CD4-positive, alpha-beta T cell treated with Interleukin-15 for 1 hour (primary cell): Measurements from ENCODE around the gene SEMA4G.
"Not testable (repeated sequence)": the region's sequence is repeated elsewhere in the genome, so short reads cannot be mapped to it uniquely, and the experiment has no call there.

Source experiments
- DNase-seq: peaks from one replicate; pipeline ENCODE4 v3.0.0-alpha.2; 2020

SEMA4G gene

DNA sequence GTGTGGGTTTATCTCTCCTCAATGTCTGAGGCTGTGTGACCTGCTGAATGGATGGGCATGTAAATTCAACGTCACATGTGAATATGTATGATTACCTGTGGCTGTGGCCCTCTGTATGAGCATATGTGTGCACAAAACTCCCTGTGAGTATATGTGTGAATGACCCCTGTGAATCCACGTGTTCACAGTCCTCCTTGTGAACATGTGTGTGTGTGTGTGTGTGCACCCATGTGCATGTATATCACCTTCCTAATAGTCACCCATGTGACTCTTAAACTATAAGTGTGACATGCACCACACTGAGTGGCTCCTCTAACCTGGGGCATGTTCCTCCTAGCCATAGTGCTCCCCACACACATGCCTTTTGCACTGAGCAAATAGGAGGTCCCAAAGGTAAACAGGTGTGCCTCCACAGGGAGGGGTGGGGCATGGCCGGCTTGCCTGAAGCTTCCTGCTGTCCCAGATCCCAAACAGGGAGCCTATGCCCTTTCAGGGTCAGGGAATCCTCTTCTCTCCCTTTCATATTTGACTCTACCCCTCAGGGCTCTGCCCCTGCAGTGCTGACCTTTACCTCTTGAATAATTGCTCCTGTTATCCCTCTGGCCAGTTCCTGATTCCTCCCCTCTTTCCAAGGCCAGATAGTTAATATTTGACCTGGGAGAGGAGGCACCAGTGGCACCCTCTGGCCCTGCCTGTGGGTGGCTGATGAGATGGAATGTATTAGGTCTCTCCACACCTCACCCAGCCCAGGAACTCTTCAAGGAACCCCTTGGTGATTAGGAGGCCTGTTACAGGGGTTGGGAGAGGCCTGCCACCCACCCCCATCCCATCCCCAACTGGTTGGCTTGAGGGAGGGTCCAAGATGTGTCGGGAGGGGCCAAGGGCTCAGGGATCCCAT, 1.9 kb downstream of the SEMA4G start:
- no peak for DNase-seq

DNA sequence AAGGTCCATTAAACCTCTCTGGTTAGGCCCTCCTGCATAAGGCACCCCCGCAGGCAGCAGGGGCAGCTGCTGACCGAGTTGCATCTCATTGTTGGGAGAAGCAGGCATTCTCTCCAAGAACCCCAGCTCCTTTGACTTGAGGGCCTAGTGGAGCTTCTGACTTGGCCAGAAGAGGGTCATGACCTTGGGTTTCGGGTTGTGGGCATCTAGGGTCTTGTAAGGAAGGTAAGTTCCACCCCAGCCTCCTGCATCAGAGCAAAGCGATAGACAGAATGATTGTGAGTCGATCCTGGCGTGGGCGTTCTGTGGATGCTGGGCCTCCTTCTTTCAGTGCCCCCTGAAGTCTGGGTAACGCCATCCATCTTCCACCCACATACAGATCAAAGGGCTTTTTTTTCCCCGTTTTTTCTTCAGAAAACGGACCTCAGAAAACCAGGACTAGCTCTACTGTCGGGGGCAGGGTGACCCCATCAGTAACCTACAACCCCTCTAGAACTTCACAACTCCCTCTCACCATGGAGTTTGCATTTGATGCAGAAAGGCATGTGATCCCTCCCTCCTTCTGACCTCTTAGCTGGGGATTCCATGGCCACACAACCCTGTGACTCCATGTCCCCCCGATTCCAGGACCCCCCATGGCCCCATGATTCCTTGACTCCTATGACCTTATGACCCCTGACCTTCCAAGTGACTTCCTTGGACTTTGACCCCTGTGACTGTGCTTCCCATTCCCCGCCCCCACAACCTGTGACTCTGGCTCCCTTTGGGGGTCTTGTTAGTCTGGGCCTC, 3.0 kb downstream of the SEMA4G start:
- no peak for DNase-seq

DNA sequence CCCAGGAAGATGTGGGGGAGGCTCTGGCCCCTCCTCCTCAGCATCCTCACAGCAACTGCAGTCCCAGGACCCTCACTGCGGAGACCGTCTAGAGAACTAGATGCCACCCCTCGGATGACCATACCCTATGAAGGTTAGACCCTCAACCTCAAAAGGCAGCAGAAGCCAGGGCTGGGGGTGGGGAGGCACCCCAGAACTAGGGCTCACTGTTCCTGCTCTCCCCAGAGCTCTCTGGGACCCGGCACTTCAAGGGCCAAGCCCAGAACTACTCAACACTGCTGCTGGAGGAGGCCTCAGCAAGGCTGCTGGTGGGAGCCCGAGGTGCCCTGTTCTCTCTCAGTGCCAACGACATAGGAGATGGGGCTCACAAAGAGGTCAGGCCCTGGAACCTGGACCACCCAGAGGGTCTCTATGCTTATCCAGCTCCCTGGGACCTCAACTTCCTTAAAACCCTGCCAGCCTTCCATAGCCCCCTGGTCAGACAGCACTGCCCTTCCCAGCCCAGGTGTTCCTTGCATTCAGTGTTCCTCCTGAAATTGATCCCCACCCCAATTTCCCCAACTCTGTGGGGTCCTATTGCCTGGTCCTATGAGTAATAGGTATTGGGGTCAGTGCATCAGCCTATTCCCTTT, 3.7 kb downstream of the SEMA4G start:
- DNase-seq, result no peak

DNA sequence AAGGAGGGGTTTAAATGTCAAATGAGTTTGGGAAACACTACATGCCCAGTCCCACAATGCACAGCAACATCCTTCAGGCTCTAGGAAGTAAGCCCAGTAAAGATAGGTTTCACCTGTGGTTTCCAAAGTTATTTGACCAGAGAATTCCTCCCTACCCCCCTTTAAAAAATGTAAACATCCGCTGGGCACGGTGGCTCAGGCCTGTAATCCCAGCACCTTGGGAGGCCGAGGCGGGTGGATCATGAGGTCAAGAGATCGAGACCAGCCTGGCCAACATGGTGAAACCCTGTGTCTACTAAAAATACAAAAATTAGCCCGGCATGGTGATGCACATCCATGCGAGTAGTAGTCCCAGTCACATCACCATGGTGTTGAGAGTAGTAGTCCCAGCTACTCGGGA, 6.1 kb downstream of the SEMA4G start:
- not testable (repeated sequence) for DNase-seq

DNA sequence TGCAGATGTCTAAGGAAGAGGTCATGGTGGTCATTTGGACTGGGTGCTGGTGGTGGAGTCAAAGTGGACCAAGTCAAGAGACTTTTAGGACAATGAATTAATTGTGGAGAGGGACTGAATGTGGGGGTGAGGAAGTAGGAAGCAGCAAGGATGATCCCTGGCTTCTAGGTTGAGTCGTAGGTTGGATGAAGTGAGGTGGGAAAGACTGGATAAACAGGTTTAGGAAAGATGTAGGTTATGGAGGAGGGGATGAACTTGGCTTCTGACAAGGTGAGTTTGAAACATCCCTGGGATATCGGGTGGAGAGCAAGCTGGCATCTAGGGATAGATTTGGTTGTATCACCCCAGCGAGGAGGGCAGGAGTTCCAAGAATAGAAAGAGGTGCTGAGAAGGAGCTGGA, 7.6 kb downstream of the SEMA4G start:
- DNase-seq, result no peak

DNA sequence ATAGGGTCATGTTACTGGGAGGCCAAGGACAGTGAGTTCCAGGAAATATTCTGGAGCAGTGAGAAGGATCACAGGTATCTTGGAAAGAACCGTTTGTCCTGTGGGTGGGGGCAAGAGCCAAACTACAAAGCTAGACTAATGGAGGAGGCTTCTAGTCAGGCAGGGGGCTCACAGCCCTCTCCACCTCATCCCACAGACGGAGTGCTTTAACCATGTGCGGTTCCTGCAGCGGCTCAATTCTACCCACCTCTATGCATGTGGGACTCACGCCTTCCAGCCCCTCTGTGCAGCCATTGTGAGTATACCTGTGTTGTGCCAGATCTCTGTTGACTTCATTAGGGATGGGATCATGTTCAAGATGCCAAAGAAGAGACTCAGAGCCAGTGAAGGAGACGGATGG, 8.1 kb downstream of the SEMA4G start:
- no peak for DNase-seq

DNA sequence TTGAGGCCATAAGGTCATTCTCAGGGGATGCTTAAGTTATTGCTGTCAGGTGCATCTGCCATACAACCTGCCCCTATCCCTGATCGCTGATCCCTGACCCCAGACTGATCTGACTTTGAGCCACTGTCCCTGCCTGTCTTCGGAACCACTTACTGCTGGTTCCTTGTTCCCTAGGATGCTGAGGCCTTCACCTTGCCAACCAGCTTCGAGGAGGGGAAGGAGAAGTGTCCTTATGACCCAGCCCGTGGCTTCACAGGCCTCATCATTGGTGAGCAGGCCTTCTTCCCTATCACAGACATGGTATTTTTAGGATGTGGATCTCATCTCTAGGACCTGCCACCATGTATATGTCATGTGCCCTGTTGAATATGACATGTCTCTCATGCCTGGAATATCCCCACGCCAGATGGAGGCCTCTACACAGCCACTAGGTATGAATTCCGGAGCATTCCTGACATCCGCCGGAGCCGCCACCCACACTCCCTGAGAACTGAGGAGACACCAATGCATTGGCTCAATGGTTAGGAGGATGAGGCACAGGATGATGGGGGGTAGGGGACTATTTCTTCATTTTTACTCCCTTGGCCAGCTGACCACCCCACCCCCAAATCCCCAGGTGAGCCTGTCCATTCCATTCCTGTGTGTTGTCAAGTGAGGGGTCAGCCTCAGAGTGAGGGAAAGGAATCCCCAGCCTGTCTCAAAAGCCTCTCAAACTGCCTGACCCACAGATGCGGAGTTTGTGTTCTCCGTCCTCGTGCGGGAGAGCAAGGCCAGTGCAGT, 9.0 kb downstream of the SEMA4G start:
- DNase-seq, result no peak

DNA sequence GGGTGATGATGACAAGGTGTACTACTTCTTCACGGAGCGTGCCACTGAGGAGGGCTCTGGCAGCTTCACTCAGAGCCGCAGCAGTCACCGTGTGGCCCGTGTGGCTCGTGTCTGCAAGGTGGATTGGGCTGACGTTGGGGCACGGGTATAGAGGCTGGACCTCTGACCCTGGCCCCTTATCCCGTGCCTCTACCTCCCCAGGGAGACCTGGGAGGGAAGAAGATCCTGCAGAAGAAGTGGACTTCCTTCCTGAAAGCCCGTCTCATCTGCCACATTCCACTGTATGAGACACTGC, 9.5 kb downstream of the SEMA4G start:
- DNase-seq, result no peak

DNA sequence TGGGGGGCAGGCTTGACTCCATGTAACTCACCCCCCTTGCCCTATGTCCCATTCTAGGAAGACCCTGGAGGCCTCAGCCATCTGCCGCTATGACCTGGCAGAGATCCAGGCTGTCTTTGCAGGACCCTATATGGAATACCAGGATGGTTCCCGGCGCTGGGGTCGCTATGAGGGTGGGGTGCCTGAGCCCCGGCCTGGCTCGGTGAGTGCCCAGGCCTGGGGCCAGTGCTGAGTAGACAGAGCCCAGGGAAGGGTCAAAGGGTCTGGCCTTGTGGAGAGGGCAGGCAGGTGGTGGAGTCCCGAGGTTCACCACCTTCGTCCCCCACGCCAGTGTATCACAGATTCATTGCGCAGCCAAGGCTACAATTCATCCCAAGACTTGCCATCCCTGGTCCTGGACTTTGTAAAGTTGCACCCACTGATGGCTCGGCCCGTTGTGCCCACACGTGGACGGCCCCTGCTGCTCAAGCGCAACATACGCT, 10.5 kb downstream of the SEMA4G start:
- no peak for DNase-seq

DNA sequence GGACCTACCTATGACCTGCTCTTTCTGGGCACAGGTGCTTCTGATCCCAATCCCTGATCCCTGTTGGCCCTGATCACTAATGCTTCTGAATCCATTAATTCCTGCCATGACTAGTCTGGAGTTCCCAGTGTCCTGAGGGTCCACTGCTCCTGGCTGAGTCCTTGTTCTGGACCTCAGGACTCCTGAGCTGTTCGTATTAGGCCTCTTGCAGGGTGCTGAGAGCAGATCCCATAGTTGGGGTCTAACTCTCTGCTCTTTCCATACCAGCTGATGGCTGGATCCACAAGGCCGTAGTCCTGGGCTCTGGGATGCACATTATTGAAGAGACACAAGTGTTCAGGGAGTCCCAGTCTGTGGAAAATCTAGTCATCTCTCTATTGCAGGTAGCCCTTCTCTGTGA, 11.0 kb downstream of the SEMA4G start:
- DNase-seq, result no peak

DNA sequence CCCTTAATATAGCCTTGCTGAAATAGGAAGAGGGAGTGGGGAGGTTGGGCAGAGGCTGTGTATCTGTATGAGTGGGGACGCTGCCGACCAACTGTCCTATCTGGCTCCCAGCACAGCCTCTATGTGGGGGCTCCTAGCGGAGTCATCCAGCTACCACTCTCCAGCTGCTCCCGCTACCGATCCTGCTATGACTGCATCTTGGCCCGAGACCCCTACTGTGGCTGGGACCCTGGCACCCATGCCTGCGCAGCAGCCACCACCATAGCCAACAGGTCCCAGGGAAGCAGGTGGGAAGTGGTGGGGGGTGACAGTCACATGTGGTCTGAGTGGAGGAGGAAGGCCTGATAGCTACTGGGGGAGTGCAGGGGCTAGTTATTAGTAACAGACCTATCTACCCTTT, 11.4 kb downstream of the SEMA4G start:
- no peak for DNase-seq

DNA sequence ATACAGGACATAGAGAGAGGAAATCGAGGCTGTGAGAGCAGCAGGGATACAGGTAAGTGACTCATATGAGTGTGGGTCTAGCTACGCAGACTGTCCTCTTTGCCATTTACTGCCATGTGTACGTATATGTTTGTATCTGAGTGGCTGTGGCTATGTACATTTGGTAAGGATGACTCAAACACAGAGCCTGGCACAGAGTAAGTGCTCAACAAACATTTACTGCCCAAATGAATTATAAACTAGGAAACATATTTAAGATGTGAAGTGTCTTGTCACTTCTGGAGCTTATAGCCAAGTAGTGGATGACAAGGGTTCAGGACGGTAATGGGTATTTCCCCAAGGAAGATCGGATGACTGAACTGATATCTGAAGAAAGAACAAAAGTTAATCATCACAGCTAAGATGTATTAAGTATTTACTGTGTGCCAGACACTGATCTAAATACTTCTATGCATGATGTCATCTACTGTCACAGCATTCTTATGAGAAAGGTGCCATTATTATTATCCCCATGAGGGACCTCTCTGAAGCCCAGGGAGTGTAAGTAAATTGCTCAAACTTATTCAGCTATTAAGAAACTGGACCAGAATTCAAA, 12.0 kb downstream of the SEMA4G start:
- no peak for DNase-seq

DNA sequence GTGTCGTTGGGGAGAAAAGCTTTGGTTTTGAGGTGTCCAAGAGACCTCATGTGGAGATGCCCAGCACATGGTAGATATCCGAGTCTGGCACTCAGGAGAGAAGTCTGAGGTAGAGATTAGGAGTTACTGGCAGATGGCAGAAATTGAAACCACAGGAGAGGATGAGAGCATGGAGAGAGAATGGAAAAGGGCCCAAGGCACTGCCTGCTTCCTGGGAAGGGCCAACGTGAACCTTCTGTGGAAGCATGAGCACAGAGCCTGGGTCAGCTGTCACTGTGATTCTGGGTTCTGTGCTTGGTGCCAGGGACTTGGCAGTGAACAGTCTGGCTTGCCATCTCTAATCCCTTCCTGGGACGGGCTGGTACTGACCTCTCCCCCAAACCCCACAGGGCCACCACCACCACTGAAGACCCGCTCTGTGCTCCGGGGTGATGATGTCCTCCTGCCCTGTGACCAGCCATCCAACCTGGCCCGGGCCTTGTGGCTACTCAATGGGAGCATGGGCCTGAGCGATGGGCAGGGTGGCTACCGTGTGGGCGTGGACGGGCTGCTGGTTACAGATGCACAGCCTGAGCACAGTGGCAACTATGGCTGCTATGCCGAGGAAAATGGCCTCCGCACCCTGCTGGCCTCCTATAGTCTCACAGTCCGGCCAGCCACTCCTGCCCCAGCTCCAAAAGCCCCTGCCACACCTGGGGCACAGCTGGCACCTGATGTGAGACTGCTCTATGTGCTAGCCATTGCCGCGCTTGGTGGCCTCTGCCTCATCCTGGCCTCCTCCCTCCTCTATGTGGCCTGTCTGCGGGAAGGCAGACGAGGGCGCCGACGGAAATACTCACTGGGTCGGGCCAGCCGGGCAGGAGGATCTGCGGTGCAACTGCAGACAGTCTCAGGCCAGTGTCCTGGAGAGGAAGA, 13.9 kb downstream of the SEMA4G start:
- DNase-seq, result no peak

DNA sequence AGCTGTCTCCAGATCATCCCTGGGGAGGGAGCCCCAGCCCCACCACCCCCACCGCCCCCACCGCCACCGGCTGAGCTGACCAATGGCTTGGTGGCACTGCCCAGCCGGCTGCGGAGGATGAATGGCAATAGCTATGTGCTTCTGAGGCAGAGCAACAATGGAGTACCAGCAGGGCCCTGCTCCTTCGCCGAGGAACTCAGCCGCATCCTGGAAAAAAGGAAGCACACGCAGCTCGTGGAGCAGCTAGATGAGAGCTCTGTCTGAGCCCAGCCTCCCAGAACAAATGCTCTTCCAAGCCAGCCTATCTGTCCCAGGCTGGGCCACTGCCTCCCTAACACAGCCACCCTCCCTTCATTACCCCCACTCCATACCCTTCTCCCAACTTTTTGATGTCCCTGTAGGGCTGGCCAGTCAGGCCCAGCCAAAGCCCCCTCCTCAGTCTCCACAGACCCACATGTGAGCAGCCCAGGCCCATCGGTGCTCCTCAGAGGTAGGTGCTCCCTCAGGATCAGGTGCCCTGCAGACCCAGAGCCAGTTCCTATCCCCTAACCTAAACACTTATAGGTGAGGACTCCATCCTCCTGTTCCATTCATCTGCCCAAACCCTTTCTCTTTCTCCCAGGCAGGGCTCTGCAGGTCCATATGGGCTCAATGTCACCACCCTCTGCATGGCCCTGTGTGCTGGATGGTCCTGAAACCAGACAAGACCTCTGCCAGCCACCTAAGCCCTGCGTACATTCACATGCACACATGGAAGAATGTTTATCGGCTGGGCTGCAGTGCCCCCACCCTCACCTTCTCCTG, 14.8 kb downstream of the SEMA4G start:
- no peak for DNase-seq

DNA sequence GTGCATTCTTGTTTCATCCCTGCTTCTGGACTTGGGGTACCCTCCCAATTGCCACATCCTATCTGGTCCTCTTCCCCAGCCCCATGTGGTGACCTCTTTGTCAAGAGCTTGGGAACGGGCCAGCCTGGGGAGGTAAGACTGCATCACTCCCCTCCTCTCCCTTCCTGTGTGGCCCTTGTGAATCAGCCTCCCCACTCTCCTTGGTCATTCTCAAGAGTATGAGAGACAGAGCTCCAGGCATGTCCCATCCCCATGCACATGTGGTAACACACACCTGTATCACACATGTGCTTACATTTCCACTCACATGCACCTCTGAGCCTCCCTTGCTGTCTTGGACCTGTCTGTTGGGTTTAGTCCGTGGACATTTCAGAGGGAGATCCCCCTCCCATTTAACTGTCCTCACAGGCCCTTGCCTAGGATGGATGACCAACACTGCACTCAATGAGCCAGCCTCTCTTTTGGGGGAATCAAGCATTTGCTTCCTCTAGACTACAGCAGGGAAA, 15.4 kb downstream of the SEMA4G start:
- DNase-seq, result no peak

DNA sequence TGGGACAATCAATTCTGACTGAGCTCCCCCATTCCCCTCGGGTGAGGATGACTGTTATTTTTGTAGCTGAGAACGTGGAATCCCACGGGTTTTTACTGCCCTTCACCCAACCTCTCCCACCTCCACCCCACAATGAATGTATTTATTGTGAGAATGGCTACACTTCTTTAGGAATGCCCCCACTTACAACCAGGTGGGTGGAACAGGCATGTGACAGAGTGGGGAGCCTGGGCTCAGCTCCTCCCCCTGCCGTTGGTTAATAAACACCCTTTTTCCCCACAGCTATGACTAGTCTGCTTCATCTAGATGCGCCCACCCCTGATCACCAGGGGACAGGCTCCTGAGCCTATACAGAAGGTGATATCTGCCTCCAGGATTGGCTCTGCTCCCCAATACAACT, 16.0 kb downstream of the SEMA4G start:
- no peak for DNase-seq

DNA sequence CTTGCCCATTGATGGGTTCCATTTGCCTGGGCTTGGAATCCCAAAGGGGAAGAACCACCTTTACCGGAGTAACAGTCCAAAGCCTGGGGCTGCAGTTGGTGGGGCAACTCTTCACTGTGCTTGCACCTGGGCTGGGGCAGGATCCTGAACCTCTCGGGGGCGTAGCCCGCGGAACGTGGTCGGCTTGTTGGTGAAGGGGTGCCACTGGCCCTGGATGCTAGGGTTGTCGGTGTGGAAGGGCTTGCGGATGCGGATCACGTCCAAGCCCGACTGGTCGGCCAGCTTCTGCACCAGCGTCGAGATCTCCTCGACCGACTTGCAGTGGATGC, 17.3 kb downstream of the SEMA4G start:
- DNase-seq, result no peak

DNA sequence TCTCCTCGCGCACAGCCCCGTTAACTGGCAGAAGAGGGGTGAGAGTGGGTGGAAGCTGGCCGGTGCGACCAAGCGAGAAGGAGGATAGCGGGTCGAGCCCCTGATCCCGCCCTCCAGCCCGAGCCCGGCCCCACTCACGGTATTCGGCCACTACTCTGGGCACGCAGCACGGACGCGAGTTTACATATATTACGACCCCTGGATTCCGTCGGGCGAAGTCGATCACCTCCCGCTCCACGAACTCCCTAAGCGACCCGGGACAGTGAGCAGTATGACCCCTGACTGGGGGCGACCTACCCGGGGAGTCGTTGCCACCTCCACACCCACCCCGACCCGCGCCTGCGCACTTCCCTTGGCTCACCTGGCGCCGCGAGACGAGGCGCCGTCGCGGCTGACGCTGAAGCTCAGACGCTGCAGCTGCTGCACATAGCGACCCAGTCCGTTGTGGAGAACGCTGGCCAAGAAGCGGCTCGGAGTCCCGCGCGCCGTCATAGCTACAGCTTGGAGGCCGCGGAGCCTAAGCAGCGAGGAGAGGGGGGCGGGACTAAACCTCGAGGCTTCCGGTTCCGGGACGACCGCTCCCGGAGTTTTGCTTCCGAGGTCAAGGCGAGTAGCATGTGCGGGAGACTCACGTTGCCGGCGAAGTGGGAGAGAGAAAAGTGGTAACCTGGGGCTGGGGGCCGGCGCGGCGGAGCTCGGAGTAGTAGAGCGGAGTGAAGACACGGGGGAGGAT, 17.8 kb downstream of the SEMA4G start, which contains the start of the genes MRPL43 and TWNK:
Gene MRPL43, minus strand, starts transcription at position 546 of the 733 bp plus-strand sequence. Its CDS starts 54 bp downstream, at position 492.
Gene TWNK, plus strand, starts transcription at position 592 of the 733 bp plus-strand sequence. CDS start 668 bp downstream, outside the sequence.
- DNase-seq, result peak; percentile 80

DNA sequence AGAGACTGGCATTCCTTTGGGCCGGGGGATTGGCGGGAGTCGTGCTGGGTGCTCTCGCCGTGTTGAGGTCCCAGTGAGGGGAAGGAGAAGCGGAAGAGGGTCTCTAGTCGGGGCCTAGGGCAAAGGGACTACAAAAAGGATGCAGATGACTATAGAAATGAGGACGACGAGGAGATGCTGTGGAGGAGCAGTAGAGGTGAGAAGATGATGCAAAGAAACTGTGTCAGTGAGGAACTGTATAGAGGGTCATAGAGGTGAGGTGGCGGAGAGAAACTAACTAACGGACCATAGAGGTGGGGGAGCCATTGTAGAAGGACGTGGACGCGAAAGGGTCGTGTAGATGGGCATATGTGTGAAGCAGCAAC, 18.4 kb downstream of the SEMA4G start:
- DNase-seq, result no peak

DNA sequence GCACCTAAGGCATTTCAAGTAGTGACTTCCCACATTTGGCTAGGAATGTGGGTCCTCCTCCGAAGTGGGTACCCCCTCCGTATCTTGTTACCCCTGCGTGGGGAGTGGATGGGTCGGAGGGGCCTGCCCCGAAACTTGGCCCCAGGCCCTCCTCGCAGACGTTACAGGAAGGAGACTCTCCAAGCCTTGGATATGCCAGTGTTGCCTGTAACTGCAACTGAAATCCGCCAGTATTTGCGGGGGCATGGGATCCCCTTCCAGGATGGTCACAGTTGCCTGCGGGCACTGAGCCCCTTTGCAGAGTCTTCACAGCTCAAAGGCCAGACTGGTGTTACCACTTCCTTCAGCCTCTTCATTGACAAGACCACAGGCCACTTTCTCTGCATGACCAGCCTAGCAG, 18.9 kb downstream of the SEMA4G start:
- DNase-seq, result no peak
